Endothelial cell of umbilical vein (primary cell): ENCODE results near the gene CDK5.

Source experiments
- EZH2 ChIP-seq: IDR thresholded peaks from 2 replicates; pipeline ENCODE4 v1.6.1; 2012; ENCODE audit warnings: borderline replicate concordance, low read depth, mild to moderate bottlenecking, moderate library complexity, low read length, inconsistent platforms; ENCODE audit not compliant: severe bottlenecking
- JUN ChIP-seq: IDR thresholded peaks from 2 replicates; pipeline ENCODE4 v1.6.1; 2011; ENCODE audit warnings: borderline replicate concordance, low read depth; ENCODE audit not compliant: insufficient read length, insufficient read depth
- MYC ChIP-seq: IDR thresholded peaks from one replicate; pipeline ENCODE4 v1.6.1; 2011; ENCODE audit warnings: mild to moderate bottlenecking, low read depth, low read length
- POLR2A ChIP-seq: IDR thresholded peaks from 2 replicates; pipeline ENCODE4 v1.6.1; 2012; ENCODE audit warnings: low read depth, mild to moderate bottlenecking, control low read depth, low read length
- POLR2AphosphoS5 ChIP-seq: IDR thresholded peaks from 2 replicates; pipeline ENCODE4 v1.6.1; 2012; ENCODE audit warnings: low read depth, mild to moderate bottlenecking, control low read depth, low read length, moderate library complexity; ENCODE audit not compliant: insufficient read depth
- TF ChIP-seq, protein P1 (sequence below), 2 donors: IDR thresholded peaks; 1 replicate in 1 of 2; 2 replicates in 1 of 2; pipeline ENCODE4 v1.5.1; 2011; ENCODE audit warnings: low read length in 2 of 2, mild to moderate bottlenecking in 2 of 2, moderate library complexity in 2 of 2, control low read depth in 1 of 2, inconsistent platforms in 1 of 2, low read depth in 1 of 2; ENCODE audit not compliant: insufficient read depth in 1 of 2; ENCODE audit errors: extremely low read depth in 1 of 2
- TF ChIP-seq, protein P2 (sequence below): IDR thresholded peaks from 2 replicates; pipeline ENCODE4 v1.6.1; 2011; ENCODE audit not compliant: insufficient read depth, insufficient read length

DNA sequence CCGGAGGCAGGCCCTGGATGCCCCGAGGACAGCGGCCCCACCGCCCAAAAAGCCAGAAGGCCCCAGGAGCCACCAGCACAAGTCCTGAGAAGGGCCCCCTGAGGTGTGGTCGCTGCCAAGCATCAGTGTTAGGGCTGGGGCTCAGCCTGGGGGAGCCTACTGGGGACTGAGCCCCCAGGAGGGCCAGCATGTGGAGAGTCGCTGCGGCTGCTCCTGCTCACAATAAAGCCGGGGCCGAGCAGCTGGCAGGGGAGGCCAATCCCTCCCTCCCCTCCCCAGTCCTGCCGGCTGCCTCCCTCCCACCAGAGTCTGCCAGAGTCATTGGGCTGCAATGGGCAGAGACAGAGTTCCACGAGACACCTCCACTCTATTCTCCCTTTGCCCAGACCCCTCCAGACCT, 12.4 kb downstream of the CDK5 start:
- TF ChIP-seq JUN (no peak), MYC (no peak), POLR2AphosphoS5 (no peak), EZH2 (no peak), POLR2A (no peak)
- TF ChIP-seq, protein P1, sequence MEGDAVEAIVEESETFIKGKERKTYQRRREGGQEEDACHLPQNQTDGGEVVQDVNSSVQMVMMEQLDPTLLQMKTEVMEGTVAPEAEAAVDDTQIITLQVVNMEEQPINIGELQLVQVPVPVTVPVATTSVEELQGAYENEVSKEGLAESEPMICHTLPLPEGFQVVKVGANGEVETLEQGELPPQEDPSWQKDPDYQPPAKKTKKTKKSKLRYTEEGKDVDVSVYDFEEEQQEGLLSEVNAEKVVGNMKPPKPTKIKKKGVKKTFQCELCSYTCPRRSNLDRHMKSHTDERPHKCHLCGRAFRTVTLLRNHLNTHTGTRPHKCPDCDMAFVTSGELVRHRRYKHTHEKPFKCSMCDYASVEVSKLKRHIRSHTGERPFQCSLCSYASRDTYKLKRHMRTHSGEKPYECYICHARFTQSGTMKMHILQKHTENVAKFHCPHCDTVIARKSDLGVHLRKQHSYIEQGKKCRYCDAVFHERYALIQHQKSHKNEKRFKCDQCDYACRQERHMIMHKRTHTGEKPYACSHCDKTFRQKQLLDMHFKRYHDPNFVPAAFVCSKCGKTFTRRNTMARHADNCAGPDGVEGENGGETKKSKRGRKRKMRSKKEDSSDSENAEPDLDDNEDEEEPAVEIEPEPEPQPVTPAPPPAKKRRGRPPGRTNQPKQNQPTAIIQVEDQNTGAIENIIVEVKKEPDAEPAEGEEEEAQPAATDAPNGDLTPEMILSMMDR (IDR thresholded peaks at IDR 0.05; ENCODE audit: extremely low read depth in 1 of 2, insufficient read depth in 1 of 2, low read depth in 1 of 2, low read length in 2 of 2), result no peak
- TF ChIP-seq, protein P2, sequence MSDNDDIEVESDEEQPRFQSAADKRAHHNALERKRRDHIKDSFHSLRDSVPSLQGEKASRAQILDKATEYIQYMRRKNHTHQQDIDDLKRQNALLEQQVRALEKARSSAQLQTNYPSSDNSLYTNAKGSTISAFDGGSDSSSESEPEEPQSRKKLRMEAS, result no peak
